Measurements from ENCODE around the gene TPRN. TPM values are rescaled to one million over a fixed set of nuclear protein-coding genes. Genes with fewer than 3 reads are reported as not detected.

TPRN gene
- total RNA-seq, 1 experiment from 2014 or later, result 1.2 TPM

DNA sequence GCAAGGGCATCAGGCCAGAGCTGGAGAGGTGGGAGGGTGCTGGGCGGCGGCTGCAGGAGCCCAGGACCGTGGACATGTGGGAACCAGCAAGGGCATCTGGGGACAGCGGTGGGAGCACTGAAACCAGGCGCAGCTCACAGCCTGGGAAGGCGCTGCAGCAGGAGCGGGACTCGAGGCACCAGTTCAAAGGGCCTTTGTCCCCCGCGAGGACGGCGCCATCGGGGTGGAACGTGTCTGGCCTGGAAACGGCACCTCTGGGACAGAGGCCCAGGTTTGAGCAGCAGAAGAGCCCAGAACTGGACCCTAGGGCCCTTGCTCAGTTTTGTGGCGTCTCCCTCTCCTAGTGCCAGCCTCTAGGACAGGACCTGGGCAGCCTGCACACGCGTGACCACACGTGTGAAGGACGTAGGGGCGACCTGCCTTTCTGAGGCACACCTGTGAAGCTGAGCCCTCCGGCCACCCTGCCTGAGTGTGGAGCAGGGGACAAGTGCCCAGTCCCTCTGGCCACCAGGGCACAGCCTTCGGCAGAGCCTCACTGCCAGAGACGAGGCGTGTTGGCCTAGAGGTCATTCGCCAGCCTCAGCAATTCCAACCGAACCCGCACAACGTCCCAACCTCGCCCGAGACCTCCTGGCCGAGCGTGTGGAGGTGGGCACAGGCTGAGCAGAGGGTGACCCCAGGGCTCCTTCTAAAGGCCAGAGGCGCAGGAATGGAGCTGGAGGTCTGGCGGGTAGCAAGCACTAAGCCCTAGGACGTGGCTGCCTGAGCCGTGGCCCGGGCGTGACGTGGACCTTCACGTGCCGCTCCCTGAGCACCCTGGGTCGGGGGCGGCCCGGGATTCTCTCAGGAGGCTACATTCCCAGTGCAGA lies 26.5 kb downstream of the TPRN start:
- no peak for DNase-seq (ENCODE audit: low spot score)

DNA sequence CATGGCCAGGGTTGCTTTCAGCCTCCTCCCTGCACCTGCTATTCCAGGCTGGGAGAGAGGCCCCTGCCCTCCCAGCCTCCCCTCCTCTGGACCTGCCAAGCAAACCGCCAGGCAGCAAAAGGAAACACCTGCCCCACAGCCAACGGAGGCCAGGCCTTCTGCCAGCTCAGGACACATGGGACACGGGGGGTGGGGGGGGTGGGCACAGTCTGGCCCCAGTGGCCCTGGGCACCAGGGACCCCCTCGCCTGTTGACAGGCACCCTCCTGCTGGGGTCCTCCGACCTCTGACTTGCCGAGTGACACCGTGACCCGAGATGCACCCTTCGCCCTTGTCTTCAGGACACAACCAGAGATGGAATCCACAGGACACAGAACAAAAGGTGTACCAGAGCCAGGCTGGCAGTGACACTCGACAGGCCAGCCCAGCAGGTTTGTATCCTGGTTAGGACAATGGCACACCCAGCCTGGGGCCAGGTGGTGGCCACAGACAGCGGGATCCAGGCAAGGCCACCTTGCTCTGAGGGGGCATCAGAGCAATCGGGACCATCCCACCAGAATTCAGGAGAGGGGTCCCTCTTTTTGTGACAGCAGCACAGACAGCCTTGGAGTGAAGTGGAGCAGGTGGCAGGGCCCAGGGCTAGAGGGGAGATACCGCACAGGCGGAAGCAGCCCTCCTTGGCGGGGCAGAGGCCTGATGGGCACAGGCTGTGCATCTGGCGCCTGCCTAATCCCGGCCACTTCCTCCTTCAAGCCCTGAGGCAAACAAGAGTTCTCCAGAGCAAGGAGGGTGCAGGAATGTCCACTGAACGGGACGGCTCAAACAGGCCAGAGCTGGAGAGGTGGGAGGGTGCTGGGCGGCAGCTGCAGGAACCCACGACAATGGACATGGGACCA lies 27.4 kb downstream of the TPRN start:
- DNase-seq (ENCODE audit: low spot score), result no peak

DNA sequence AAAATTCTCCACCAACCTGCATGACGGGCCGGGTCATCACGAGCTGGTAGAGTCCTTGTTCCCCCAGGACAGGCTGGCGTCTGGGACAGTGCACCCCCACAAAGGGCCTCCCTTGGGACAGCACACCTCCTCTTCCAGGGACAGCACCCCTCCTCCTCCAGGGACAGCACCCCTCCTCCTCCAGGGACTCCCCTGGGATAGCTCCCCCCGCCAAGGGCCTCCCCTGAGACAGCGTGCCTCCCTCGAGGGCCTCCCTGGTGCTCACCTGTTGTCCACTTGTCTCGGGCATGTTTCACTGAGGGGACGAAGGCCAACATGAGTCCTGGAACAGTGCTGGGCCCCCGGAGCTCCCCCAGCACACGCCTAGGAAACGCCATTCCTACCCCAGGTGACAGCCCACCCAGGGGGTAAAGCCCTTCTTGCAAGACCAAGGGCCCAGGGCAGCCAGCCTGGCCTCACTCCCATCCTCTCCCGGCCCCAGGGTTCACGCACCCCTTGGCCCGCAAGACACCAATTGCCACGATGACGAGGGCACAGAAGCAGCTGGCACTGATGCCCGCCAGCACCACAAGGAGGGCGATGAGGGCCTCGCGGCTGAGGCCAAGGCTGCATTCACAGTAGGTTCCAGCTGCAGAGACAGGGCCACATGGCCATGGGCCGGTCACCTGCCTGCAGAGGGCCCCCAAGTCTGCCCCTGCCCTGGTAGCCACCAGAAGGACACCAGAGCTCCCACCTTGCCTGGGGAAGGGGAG lies 29.2 kb downstream of the TPRN start:
- no peak for DNase-seq (ENCODE audit: low spot score)

DNA sequence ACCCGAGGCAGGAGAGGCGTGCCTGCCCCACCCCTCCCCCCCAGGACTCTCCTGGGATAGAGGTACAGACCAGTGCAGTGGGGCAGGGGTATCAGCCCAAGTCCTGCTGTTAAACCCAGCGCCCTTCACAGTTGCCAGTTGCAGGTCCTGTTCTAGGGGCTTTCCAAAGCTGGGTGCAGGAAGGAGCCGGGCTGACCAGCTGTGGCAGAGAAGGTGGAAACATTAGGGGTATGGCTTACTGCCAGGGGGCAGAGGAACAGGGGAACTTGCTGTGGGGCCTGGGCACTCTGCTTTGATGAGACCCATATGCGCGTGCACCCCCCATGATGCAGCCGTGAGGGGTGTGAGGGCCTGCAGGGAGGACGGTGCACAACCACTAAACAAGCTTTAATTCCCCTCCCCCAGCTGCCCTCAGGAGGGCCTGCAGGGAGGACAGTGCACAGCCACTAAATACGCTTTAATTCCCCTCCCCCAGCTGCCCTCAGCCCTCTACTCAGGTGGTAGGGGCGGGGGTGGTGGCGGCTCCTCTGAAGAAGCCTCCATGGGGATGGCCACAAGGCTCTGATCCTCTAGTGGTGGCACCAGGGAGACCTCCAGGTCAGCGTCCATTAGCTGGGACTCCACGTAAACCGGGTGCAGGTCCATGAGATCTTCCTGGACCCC lies 29.9 kb downstream of the TPRN start:
- DNase-seq (ENCODE audit: low spot score), result no peak

DNA sequence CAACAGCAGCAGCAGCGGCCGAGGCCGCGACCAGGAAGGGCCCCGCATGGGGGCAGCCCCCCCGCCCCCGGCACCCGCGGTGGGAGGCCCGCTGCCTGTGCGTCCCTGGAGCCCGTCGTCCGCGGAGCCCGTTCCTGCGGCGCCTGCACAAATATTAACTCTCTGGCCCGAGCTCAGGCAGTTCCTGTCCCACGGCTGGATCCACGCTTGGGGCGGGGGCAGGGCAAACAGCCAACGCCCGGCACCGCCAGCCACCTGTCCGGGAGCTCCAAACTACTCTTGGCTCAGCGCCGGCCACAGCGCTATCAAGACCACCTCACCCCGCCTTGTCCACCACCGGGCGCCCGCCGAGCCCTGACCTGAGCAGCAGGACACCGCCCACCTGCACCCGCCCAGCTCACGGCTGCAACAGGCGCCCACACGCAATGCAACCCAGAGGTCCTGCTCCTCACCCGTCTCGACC lies 30.6 kb downstream of the TPRN start, which contains the start of gene LRRC26:
Gene LRRC26 (minus strand): TSS at position 156 of the 463 bp plus-strand sequence. CDS start 108 bp downstream, at position 48.
- DNase-seq (ENCODE audit: low spot score), result no peak

DNA sequence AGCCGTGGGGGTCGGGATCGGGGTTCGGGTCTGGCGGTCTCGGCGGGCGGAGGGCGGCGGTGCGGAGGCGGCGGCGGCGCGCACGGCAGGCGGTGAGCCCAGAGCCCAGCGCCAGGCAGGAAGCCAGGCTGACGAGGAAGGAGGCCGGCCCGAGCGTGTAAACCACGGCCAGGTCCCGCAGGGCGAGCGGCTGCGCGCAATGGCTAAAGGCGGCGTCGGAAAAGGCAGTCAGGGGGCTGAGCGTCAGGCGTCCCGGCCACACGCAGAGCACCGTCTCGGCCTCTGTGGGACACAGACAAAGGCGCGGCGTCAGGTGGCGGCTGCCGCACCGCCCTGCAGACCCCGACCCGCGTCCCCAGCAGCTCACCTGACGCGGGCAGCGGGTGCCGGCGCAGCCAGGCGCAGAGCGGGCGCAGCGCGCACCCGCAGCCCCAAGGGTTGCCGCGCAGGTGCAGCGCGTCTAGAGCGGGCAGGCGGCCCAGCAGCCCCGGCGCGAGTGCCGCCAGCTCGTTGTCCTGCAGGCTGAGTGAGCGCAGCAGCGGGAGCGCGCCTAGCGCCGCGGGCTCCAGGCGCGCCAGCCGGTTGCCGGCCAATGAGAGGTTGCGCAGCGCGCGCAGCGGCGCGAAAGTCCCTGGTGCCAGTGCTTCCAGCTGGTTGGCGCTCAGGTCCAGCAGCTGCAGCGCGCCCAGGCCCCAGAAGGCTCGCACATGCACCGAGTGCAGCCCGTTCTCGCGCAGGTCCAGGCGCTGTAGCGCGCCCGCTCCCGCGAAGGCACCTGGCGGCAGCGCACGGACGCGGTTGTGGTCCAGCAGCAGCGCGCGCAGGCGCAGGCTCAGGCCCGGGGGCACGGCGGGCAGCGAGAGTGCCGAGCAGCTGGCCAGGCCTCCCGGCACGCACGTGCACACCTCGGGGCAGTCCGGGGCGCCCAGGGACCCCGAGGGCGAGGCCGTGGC lies 31.4 kb downstream of the TPRN start:
- no peak for DNase-seq (ENCODE audit: low spot score)

DNA sequence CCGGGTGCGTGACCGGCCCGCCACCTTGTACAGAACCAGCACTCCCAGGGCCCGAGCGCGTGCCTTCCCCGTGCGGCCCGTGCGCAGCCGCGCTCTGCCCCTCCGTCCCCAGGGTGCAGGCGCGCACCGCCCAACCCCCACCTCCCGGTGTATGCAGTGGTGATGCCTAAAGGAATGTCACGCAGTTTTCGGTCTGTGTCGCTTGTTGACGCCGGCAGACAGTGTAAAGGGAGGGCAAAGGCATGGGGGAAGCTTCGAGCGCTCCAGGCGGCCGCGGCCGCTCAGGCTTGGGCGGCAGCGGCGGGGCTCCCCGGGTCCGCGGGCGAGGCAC lies 32.0 kb downstream of the TPRN start:
- no peak for DNase-seq (ENCODE audit: low spot score)

DNA sequence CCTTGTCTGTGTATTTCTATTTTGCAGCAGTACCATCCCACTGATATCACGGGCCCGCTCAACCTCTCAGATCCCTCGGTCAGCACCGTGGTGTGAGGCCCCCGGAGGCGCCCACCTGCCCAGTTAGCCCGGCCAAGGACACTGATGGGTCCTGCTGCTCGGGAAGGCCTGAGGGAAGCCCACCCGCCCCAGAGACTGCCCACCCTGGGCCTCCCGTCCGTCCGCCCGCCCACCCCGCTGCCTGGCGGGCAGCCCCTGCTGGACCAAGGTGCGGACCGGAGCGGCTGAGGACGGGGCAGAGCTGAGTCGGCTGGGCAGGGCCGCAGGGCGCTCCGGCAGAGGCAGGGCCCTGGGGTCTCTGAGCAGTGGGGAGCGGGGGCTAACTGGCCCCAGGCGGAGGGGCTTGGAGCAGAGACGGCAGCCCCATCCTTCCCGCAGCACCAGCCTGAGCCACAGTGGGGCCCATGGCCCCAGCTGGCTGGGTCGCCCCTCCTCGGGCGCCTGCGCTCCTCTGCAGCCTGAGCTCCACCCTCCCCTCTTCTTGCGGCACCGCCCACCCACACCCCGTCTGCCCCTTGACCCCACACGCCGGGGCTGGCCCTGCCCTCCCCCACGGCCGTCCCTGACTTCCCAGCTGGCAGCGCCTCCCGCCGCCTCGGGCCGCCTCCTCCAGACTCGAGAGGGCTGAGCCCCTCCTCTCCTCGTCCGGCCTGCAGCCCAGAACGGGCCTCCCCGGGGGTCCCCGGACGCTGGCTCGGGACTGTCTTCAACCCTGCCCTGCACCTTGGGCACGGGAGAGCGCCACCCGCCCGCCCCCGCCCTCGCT lies 32.6 kb downstream of the TPRN start:
- DNase-seq (ENCODE audit: low spot score), result no peak

DNA sequence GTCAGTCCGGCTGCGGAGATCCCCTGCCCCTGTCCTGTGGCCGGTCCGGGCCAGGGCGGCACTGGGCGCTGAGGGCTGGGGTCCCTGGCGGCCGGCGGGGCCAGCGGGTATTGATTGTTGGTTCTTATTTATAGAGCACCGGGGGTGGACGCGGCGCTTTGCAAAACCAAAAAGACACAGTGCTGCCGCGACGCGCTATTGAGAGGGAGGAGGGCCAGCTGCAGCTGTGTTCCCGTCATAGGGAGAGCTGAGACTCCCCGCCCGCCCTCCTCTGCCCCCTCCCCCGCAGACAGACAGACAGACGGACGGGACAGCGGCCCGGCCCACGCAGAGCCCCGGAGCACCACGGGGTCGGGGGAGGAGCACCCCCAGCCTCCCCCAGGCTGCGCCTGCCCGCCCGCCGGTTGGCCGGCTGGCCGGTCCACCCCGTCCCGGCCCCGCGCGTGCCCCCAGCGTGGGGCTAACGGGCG lies 33.2 kb downstream of the TPRN start:
- DNase-seq (ENCODE audit: low spot score), result no peak

DNA sequence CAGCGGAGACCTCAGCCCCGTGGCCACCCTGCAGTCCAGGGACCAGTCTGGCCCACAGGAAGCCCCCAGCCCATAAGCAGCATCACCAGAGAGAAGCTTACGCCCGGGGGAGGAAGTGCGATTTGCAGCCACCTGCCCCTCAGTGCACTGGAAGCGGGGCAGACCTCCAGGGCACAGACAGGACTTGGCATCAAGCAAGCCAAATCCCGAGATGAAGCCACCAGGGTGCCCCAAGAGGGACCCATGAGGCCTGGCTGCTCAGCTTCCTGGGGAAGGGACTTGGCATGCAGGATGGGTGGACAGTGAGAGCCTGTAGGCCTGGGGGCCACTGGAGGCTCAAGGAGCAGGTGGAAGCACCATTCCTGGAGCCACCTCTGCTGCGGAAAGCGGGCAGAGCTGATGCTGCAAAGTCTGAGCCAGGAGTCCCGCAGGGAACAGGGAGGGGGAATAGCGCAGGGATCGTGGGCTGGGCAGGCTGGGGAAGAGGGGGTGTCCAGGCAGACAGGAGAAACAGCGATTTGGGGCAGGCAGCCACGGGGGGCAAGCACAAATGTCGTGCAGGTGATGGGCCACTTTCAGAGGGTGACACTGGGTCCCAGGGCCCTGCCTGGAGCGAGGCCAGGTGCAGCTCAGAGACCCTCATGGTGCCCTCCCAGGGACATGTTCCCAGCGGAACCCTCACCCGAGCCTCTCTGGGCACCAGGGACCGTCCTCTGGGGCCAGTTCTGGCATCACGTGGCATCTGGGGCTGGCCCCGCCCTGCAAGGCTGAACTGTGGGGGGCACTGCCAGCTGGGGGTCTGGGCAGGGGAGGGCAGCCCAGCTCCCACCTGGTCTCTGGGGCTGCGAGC lies 33.9 kb downstream of the TPRN start:
- no peak for DNase-seq (ENCODE audit: low spot score)

DNA sequence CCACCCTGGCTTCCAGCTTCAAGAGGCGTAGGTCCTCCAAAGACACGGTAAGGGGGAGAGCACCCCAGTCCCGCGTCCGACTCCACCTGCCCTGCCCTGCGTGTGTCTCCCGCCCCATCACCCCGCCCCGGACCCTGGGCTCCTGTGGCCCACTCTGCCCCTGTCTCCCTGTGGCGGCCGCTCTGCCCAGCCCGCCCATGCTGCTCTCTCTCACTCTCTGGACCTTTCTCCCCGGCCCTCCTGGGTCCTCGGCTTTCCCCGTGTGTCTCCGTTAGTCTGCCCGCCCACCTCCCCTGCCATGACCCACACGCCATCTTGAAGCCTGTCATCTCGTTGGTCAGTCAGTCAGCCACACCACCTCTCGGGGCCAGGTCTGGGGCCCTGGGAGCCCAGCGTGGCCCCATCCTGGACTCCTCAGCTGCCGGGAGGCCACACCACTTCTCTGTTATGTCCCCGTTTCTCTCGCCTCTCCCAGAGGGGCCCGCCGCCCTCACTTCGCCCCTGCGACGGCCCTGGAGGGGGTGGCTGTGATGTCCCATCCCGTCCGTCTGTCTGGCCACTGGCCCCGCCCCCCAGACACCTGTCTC lies 35.2 kb downstream of the TPRN start:
- DNase-seq (ENCODE audit: low spot score), result no peak

DNA sequence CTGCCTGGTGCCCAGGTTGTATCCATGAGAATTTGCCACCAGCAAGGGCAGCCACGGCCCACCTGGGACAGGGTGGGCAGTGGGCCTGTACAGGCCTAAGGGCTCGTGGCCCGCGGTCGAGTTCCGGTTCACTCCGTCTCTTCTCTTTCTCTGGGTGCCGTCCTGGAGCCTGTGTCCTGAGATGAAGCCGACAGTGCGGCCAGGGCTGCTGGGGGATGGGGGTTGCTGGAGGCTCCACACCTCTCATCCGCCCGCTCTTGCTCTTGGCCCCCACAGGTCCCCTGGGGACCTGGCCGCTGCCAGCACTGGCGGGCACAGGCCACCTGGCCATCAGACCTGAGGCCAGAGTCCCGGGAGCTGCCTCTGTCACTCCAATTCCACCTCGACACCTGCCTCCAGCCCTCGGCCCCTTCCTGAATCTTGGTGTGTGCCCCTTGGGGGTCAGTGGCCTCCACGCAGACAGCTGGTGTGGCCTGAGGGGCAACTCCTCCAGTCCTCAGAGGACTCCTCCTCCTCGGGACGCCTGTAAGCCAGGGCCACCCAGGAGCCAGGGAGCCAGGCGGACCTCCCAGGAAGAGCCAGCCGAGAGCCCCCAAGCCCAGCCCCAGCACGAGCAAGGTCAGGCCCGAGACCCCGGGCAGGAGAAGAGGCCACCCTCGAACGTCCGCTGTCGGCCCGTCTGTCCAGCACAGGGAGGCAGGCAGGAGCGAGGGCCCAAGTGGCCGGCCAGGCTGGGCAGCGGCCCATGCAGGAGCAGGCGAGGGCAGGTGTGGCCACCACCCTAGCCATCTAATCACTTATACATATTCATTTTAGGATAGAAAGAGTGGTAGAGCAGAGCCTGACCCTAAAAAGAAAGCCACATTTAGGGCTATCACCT lies 35.9 kb downstream of the TPRN start:
- no peak for DNase-seq (ENCODE audit: low spot score)

DNA sequence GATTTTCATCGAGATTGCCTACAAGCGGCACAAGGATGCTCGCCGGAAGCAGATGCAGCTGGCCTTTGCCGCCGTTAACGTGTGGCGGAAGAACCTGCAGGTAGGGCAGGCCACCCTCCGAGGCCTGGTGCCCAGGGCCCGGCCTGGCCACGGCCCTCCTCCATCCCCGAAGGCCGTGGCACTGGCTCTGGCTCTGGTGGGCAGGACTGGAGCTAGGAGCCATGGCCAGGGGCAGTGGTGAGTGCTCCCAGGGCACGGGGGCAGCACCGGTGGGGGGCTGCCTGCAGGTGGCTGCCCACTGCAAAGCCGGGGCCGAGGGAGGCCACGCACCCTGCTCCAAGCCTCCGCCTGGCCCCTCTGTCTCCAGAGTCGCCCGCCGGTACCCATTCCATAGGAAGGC lies 36.7 kb downstream of the TPRN start:
- no peak for DNase-seq (ENCODE audit: low spot score)

DNA sequence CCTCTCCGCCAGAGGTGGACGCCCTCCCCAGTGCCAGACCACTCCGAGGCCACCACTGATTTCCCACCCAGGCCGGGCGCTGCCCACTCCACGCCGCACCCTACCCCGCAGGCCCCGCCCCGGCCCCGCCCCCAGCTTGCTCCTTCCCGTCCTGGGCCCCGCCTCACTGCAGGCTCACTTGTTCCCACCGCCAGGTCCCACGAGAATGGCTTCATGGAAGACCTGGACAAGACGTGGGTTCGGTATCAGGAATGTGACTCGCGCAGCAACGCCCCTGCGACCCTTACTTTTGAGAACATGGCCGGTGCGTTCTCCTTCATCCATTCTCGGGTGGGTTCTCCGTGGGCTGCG lies 37.2 kb downstream of the TPRN start:
- no peak for DNase-seq (ENCODE audit: low spot score)

DNA sequence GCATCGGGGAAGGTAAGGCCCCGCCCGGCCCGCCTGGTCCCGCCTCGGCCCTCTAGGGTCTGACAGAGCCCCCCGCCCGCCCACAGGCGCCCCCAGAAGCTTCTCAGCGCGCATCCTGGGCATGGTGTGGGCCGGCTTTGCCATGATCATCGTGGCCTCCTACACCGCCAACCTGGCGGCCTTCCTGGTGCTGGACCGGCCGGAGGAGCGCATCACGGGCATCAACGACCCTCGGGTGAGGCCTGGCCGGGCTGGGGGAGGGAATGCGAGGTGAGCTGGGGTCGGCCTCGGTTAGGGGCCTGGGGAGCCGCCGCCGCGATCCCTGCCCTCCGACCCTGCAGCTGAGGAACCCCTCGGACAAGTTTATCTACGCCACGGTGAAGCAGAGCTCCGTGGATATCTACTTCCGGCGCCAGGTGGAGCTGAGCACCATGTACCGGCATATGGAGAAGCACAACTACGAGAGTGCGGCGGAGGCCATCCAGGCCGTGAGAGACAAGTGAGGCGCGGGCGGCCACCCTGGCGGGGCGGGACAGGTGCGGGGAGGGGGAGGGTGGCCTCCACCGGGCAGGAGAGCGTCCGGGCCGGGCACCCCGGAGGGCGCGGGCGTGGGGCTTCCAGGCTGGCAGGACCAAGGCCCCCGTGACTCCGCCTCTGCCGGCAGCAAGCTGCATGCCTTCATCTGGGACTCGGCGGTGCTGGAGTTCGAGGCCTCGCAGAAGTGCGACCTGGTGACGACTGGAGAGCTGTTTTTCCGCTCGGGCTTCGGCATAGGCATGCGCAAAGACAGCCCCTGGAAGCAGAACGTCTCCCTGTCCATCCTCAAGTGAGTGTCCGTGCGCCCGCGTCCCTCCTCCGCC lies 37.8 kb downstream of the TPRN start:
- DNase-seq (ENCODE audit: low spot score), result no peak
